Mammary epithelial cell (primary cell): ENCODE measurements around the gene LMBR1.

Source experiments
- CTCF ChIP-seq, 2 donors: IDR thresholded peaks in 1 of 2; conservative IDR thresholded peaks in 1 of 2; 2 replicates each; pipeline ENCODE4 v1.5.1; 2011 to 2012; ENCODE audit warnings: inconsistent platforms in 2 of 2, low read length in 2 of 2, mild to moderate bottlenecking in 2 of 2, control low read depth in 1 of 2, low read depth in 1 of 2; ENCODE audit not compliant: insufficient read depth in 1 of 2; ENCODE audit errors: extremely low read depth in 1 of 2
- EZH2 ChIP-seq: IDR thresholded peaks from 2 replicates; pipeline ENCODE4 v1.6.1; 2012; ENCODE audit warnings: low read length, inconsistent platforms, borderline replicate concordance

GRCh38 chr7:156854654-156855053 is 38.3 kb downstream of the LMBR1 start:
- TF ChIP-seq CTCF (conservative IDR thresholded peaks at IDR 0.05 in 1 of 2, IDR thresholded peaks at IDR 0.05 in 1 of 2; ENCODE audit: extremely low read depth in 1 of 2, insufficient read depth in 1 of 2, low read depth in 1 of 2, low read length in 2 of 2), result no peak
- TF ChIP-seq EZH2, result no peak
